ENCODE measurements around the gene HBA2. TPM values are rescaled to one million over a fixed set of nuclear protein-coding genes. Genes with fewer than 3 reads are reported as not detected.
A peak's percentile ranks its signal among the peaks of the same experiment; 100 is the strongest.
"Not testable (repeated sequence)": the region's sequence is repeated elsewhere in the genome, so short reads cannot be mapped to it uniquely, and the experiment has no call there.

The HBA2 gene
- total RNA-seq, 1 experiment from 2014 or later = not detected

GRCh38 chr16:188674-189073 lies 16.0 kb downstream of the HBA2 start:
- H3K36me3 ChIP-seq (replicated peaks; ENCODE audit: control insufficient read depth, insufficient read depth, low read length) = peaks cover 33% of the 10 kb centered on the region
- no peaks in the 10 kb centered on the region for H3K27me3 ChIP-seq (ENCODE audit: control insufficient read depth, insufficient read depth, low read length)
- H3K4me3 ChIP-seq (ENCODE audit: insufficient read depth, low read depth, low read length) = no peak overlapping the region
- DNase-seq = peak; percentile 70

GRCh38 chr16:189604-190186 lies 17.0 kb downstream of the HBA2 start:
- no peaks in the 10 kb centered on the region for H3K27me3 ChIP-seq (ENCODE audit: control insufficient read depth, insufficient read depth, low read length)
- DNase-seq = peak; percentile 47
- peaks cover 40% of the 10 kb centered on the region for H3K36me3 ChIP-seq (replicated peaks; ENCODE audit: control insufficient read depth, insufficient read depth, low read length)
- H3K4me3 ChIP-seq (ENCODE audit: insufficient read depth, low read depth, low read length) = no peak overlapping the region

GRCh38 chr16:191831-192230 lies 19.2 kb downstream of the HBA2 start:
- peaks cover 49% of the 10 kb centered on the region for H3K36me3 ChIP-seq (replicated peaks; ENCODE audit: control insufficient read depth, insufficient read depth, low read length)

GRCh38 chr16:192686-193085 lies 20.0 kb downstream of the HBA2 start:
- Histone ChIP-seq H3K36me3 (replicated peaks; ENCODE audit: control insufficient read depth, insufficient read depth, low read length) (peaks cover 49% of the 10 kb centered on the region), H3K27me3 (ENCODE audit: control insufficient read depth, insufficient read depth, low read length) (no peaks in the 10 kb centered on the region), H3K4me3 (ENCODE audit: insufficient read depth, low read depth, low read length) (no peak overlapping the region)
- DNase-seq = no peak

More at GRCh38 chr16:191831-192230, 19.2 kb downstream of the HBA2 start:
- DNase-seq = no peak
- Histone ChIP-seq H3K27me3 (ENCODE audit: control insufficient read depth, insufficient read depth, low read length) (no peaks in the 10 kb centered on the region), H3K4me3 (ENCODE audit: insufficient read depth, low read depth, low read length) (no peak overlapping the region)

- Histone ChIP-seq H3K4me3 (ENCODE audit: insufficient read depth, low read depth, low read length) (no peak overlapping the region), H3K27me3 (ENCODE audit: control insufficient read depth, insufficient read depth, low read length) (no peaks in the 10 kb centered on the region), H3K36me3 (replicated peaks; ENCODE audit: control insufficient read depth, insufficient read depth, low read length) (peaks cover 51% of the 10 kb centered on the region)
- DNase-seq = no peak
Measured at GRCh38 chr16:193441-193840, 20.8 kb downstream of the HBA2 start.

- Histone ChIP-seq H3K36me3 (replicated peaks; ENCODE audit: control insufficient read depth, insufficient read depth, low read length) (peaks cover 50% of the 10 kb centered on the region), H3K4me3 (ENCODE audit: insufficient read depth, low read depth, low read length) (no peak overlapping the region), H3K27me3 (ENCODE audit: control insufficient read depth, insufficient read depth, low read length) (no peaks in the 10 kb centered on the region)
- DNase-seq = no peak
Measured at GRCh38 chr16:194516-194915, 21.8 kb downstream of the HBA2 start.

- H3K36me3 ChIP-seq (replicated peaks; ENCODE audit: control insufficient read depth, insufficient read depth, low read length) = peaks cover 28% of the 10 kb centered on the region
- no peak for DNase-seq
- no peak overlapping the region for H3K4me3 ChIP-seq (ENCODE audit: insufficient read depth, low read depth, low read length)
- H3K27me3 ChIP-seq (ENCODE audit: control insufficient read depth, insufficient read depth, low read length) = no peaks in the 10 kb centered on the region
Measured at GRCh38 chr16:200388-200787, 27.7 kb downstream of the HBA2 start.

- H3K36me3 ChIP-seq (replicated peaks; ENCODE audit: control insufficient read depth, insufficient read depth, low read length) = peaks cover 38% of the 10 kb centered on the region
Measured at GRCh38 chr16:203246-203645, 30.6 kb downstream of the HBA2 start.

GRCh38 chr16:204046-204445 lies 31.4 kb downstream of the HBA2 start:
- H3K36me3 ChIP-seq (replicated peaks; ENCODE audit: control insufficient read depth, insufficient read depth, low read length) = peaks cover 31% of the 10 kb centered on the region
- DNase-seq = not testable (repeated sequence)

More at GRCh38 chr16:203246-203645, 30.6 kb downstream of the HBA2 start:
- no peak for DNase-seq
- no peaks in the 10 kb centered on the region for H3K27me3 ChIP-seq (ENCODE audit: control insufficient read depth, insufficient read depth, low read length)
- no peak overlapping the region for H3K4me3 ChIP-seq (ENCODE audit: insufficient read depth, low read depth, low read length)

GRCh38 chr16:209359-209758 lies 36.7 kb downstream of the HBA2 start:
- H3K4me3 ChIP-seq (ENCODE audit: insufficient read depth, low read depth, low read length); DNase-seq; H3K27me3 ChIP-seq (ENCODE audit: control insufficient read depth, insufficient read depth, low read length): not testable (repeated sequence)
- H3K36me3 ChIP-seq (replicated peaks; ENCODE audit: control insufficient read depth, insufficient read depth, low read length) = peaks cover 40% of the 10 kb centered on the region

More at GRCh38 chr16:204046-204445, 31.4 kb downstream of the HBA2 start:
- not testable (repeated sequence) for H3K27me3 ChIP-seq (ENCODE audit: control insufficient read depth, insufficient read depth, low read length); H3K4me3 ChIP-seq (ENCODE audit: insufficient read depth, low read depth, low read length)

- peaks cover 31% of the 10 kb centered on the region for H3K36me3 ChIP-seq (replicated peaks; ENCODE audit: control insufficient read depth, insufficient read depth, low read length)
- not testable (repeated sequence) for DNase-seq; H3K4me3 ChIP-seq (ENCODE audit: insufficient read depth, low read depth, low read length); H3K27me3 ChIP-seq (ENCODE audit: control insufficient read depth, insufficient read depth, low read length)
Measured at GRCh38 chr16:211631-212180, 39.0 kb downstream of the HBA2 start.

- H3K4me3 ChIP-seq (ENCODE audit: insufficient read depth, low read depth, low read length) = no peak overlapping the region
- H3K36me3 ChIP-seq (replicated peaks; ENCODE audit: control insufficient read depth, insufficient read depth, low read length) = peaks cover 27% of the 10 kb centered on the region
- no peak for DNase-seq
- no peaks in the 10 kb centered on the region for H3K27me3 ChIP-seq (ENCODE audit: control insufficient read depth, insufficient read depth, low read length)
Measured at GRCh38 chr16:212999-213398, 40.3 kb downstream of the HBA2 start.

- H3K36me3 ChIP-seq (replicated peaks; ENCODE audit: control insufficient read depth, insufficient read depth, low read length) = peaks cover 30% of the 10 kb centered on the region
Measured at GRCh38 chr16:220021-220420, 47.3 kb downstream of the HBA2 start.

More at GRCh38 chr16:220021-220420, 47.3 kb downstream of the HBA2 start:
- DNase-seq = no peak
- no peaks in the 10 kb centered on the region for H3K27me3 ChIP-seq (ENCODE audit: control insufficient read depth, insufficient read depth, low read length)
- H3K4me3 ChIP-seq (ENCODE audit: insufficient read depth, low read depth, low read length) = no peak overlapping the region

Measured in H7 (cell line).